Activated naive CD8-positive, alpha-beta T cell treated with anti-CD3 and anti-CD28 coated beads, Interleukin-2, amount 50 U/mL, for 16 hours (primary cell): ENCODE results near the gene ZNF580.

Experiments used
- DNase-seq: peaks from one replicate; pipeline ENCODE4 v3.0.0-alpha.2; 2020; ENCODE audit warnings: low read depth, low spot score

The ZNF580 gene

GRCh38 chr19:55691561-55692481, 51.0 kb downstream of the ZNF580 start:
- DNase-seq, result no peak

GRCh38 chr19:55692681-55693081, 51.9 kb downstream of the ZNF580 start:
- DNase-seq, result no peak
